Measurements from ENCODE around the gene UBE3C. TPM values are rescaled to one million over a fixed set of nuclear protein-coding genes. Genes with fewer than 3 reads are reported as not detected.
A peak's percentile ranks its signal among the peaks of the same experiment; 100 is the strongest.

UBE3C gene
- total and polyA plus RNA-seq, 9 of the 15 experiments (the other 6 are each of a cell fraction or from before 2014, with no cell fraction given) = 9.6 to 91.7 (median 75.4) TPM

DNA sequence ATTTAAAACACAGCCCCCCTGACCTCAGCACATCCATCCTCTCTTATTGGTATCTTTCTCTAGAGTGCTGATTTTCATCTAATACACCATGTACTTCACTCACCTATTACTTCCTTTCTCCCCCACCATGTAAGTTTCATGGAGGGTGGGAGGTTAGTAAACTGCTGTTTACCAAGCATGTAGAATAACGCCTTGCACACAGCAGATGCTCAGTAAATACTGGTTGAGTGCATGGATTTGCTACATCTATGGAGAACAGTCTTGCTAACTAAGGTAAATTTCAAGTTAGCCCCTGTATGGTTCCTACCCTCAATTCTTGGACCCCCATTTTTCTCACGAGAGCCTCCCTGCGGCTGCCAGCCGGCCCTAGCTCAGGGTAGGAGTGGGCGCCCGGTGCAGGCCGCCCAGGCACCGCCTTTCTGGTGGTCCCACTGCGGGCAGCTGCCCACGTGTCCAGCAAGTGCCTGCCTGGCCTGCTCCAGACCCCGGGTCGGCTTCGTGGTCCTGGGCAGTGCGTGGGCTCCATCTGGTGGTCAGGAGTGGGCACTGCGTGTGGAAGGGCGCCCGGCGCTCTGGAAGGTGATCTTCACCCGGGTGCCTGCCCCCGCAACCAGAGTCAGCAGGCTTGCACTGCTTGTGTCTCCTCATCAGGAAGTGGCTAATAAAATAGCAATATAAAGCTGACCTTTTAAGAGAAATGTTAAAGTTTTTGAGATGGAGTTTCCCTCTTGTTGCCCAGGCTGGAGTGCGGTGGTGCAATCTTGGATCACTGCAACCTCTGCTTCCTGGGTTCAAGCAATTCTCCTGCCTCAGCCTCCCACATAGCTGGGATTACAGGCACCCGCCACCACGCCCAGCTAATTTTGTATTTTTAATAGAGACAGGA lies 134.7 kb downstream of the UBE3C start (continued):
- TF ChIP-seq ZBTB7A (IDR thresholded peaks at IDR 0.05; ENCODE audit: borderline replicate concordance, control insufficient read depth, low read depth, low read length) = peak; percentile 86; the same call in 1 of the 2 replicates
- peak; percentile 63; the same call in 1 of the 2 replicates for TF ChIP-seq ERF (CRISPR knock-in tag; IDR thresholded peaks at IDR 0.05)
- TF ChIP-seq POLR2G (IDR thresholded peaks at IDR 0.05; ENCODE audit: low read depth, low read length) = peak; percentile 82
- peak; percentile 28; the same call in 1 of the 2 replicates for TF ChIP-seq DPF2 (IDR thresholded peaks at IDR 0.05)
- TF ChIP-seq RAD51 (IDR thresholded peaks at IDR 0.05; ENCODE audit: borderline replicate concordance, low read depth) = peak; percentile 72; the same call in 1 of the 2 replicates
- TF ChIP-seq TEAD1 (CRISPR knock-in tag; IDR thresholded peaks at IDR 0.05) = peak; percentile 13 to 16; a peak in 1 of 4 replicates
- TF ChIP-seq, protein P1, sequence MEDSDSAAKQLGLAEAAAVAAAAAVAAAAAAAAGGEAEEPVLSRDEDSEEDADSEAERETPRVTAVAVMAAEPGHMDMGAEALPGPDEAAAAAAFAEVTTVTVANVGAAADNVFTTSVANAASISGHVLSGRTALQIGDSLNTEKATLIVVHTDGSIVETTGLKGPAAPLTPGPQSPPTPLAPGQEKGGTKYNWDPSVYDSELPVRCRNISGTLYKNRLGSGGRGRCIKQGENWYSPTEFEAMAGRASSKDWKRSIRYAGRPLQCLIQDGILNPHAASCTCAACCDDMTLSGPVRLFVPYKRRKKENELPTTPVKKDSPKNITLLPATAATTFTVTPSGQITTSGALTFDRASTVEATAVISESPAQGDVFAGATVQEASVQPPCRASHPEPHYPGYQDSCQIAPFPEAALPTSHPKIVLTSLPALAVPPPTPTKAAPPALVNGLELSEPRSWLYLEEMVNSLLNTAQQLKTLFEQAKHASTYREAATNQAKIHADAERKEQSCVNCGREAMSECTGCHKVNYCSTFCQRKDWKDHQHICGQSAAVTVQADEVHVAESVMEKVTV (CRISPR knock-in tag; IDR thresholded peaks at IDR 0.05) = peak; percentile 65
- peak; percentile 68; the same call in 1 of the 2 replicates for TF ChIP-seq CTBP1 (IDR thresholded peaks at IDR 0.05; ENCODE audit: borderline replicate concordance)
- peak; percentile 97 for TF ChIP-seq SMC3 (conservative IDR thresholded peaks at IDR 0.05; ENCODE audit: insufficient read depth, low read depth, low read length)
- TF ChIP-seq, protein P2, sequence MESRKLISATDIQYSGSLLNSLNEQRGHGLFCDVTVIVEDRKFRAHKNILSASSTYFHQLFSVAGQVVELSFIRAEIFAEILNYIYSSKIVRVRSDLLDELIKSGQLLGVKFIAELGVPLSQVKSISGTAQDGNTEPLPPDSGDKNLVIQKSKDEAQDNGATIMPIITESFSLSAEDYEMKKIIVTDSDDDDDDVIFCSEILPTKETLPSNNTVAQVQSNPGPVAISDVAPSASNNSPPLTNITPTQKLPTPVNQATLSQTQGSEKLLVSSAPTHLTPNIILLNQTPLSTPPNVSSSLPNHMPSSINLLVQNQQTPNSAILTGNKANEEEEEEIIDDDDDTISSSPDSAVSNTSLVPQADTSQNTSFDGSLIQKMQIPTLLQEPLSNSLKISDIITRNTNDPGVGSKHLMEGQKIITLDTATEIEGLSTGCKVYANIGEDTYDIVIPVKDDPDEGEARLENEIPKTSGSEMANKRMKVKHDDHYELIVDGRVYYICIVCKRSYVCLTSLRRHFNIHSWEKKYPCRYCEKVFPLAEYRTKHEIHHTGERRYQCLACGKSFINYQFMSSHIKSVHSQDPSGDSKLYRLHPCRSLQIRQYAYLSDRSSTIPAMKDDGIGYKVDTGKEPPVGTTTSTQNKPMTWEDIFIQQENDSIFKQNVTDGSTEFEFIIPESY (CRISPR knock-in tag; IDR thresholded peaks at IDR 0.05) = peak; percentile 51
- peak; percentile 20 for TF ChIP-seq CXXC5 (CRISPR knock-in tag; IDR thresholded peaks at IDR 0.05)
- 0 out of 2 replicates have a peak, but pooled peaks have one; percentile 55 for TF ChIP-seq ZKSCAN1 (IDR thresholded peaks at IDR 0.05; ENCODE audit: low read depth, low read length)
- TF ChIP-seq JUND (IDR thresholded peaks at IDR 0.05; ENCODE audit: borderline replicate concordance, low read depth, low read length) = peak; percentile 67
- no peak; the same call in 2 of the 3 replicates for TF ChIP-seq JUND (tag; IDR thresholded peaks at IDR 0.05; ENCODE audit: borderline replicate concordance, low read depth, low read length)
- peak; percentile 87 for TF ChIP-seq LCOR (CRISPR knock-in tag; IDR thresholded peaks at IDR 0.05)
- no peak for TF ChIP-seq TAF7 (tag; IDR thresholded peaks at IDR 0.05)

Measured in K562 (cell line).